BJ (cell line): ENCODE results near the gene ATP6V1C2. TPM values are rescaled to one million over a fixed set of nuclear protein-coding genes. Genes with fewer than 3 reads are reported as not detected.

Experiments
- CTCF ChIA-PET: fragments of 350-600 bp; formaldehyde crosslinking; extraction: SDS; loops from one replicate; lab custom pipeline; 2021; ENCODE audit warnings: antibody characterized with exemption, inconsistent platforms; lab: Yijun Ruan, JAX
- POLR2A ChIA-PET: fragments of 300-600 bp; sonication (Branson Sonifier 250); formaldehyde crosslinking; extraction: SDS; loops from one replicate; lab custom pipeline; 2021; ENCODE audit warnings: antibody characterized with exemption; lab: Charles Lee
- DNase-seq: peaks from one replicate; pipeline ENCODE4 v3.0.0-alpha.2; 2011; ENCODE audit warnings: low read depth
- H3K27me3 ChIP-seq: 2 replicates; pipeline ENCODE4 v1.6.0; 2011; ENCODE audit warnings: low read length; ENCODE audit not compliant: control insufficient read depth, insufficient read depth
- H3K36me3 ChIP-seq: 2 replicates; pipeline ENCODE4 v1.5.1; 2011; ENCODE audit warnings: low read length; ENCODE audit not compliant: control insufficient read depth, insufficient read depth
- H3K4me3 ChIP-seq: 2 replicates; pipeline ENCODE4 v1.5.1; 2011; ENCODE audit warnings: low read depth, mild to moderate bottlenecking, control low read depth, low read length
- polyA plus RNA-seq: library from polyadenylated mRNA; depleted of rRNA; stranded (reverse); fragments of >200 nt; gene quantifications from 2 replicates; pipeline ENCODE4 v1.2.3, GENCODE V29; 2011
- TF ChIP-seq, protein P1 (sequence below): IDR thresholded peaks from 2 replicates; pipeline ENCODE4 v1.5.1; 2011; ENCODE audit warnings: low read depth, mild to moderate bottlenecking, control low read depth, inconsistent platforms, low read length, moderate library complexity; ENCODE audit not compliant: insufficient read depth

The ATP6V1C2 gene
- polyA plus RNA-seq, 1 experiment, result 0.04 TPM

DNA sequence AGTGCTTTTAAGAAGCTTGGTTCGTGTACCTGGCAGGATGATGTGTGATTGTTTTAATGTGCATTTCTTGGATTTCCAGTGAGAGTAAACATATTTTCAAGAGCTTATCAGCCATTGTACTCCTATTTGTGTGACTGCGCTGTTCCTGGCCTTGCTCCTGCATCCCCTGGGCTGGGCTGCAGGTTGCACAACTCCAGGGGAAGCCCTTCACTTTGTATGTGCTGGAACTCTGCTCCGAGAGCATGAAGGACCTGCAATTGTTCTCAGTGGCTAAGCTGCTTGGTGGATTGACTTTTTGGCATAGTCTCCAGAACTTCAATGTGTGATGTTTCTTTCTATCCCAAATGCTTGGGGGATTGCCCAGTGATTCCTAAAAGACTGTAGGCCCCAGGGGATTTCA lies 18.8 kb downstream of the ATP6V1C2 start:
- Histone ChIP-seq H3K27me3 (peaks cover 2% of the 10 kb centered on the region; the same call in 1 of the 2 replicates), H3K36me3 (no peaks in the 10 kb centered on the region), H3K4me3 (no peak overlapping the region)
- POLR2A ChIA-PET, result no interaction called here
- no peak for DNase-seq
- CTCF ChIA-PET, result no interaction called here
- TF ChIP-seq, protein P1, sequence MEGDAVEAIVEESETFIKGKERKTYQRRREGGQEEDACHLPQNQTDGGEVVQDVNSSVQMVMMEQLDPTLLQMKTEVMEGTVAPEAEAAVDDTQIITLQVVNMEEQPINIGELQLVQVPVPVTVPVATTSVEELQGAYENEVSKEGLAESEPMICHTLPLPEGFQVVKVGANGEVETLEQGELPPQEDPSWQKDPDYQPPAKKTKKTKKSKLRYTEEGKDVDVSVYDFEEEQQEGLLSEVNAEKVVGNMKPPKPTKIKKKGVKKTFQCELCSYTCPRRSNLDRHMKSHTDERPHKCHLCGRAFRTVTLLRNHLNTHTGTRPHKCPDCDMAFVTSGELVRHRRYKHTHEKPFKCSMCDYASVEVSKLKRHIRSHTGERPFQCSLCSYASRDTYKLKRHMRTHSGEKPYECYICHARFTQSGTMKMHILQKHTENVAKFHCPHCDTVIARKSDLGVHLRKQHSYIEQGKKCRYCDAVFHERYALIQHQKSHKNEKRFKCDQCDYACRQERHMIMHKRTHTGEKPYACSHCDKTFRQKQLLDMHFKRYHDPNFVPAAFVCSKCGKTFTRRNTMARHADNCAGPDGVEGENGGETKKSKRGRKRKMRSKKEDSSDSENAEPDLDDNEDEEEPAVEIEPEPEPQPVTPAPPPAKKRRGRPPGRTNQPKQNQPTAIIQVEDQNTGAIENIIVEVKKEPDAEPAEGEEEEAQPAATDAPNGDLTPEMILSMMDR, result no peak

DNA sequence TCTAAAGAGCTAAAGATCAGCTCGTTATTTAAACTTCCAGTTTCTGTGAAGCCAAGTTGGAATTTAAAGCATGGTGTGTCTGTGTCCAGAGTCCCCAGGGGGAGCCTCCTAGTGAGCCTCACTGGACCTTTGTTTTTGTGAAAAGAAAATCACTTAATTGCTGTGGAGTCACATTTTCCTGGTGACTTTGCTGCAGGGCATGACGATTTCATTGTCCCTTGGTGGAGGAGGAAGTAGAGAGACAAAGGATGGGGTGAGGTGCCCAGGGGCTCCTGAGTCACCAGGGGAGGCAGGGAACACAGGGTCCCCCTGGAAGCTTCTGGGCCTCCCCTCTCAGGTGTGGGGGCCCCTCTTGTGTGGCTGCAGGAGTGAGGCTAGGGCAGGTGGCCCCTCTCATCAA lies 19.7 kb downstream of the ATP6V1C2 start:
- DNase-seq, result no peak
- POLR2A ChIA-PET, result no interaction called here
- H3K36me3 ChIP-seq, result no peaks in the 10 kb centered on the region
- no peak overlapping the region for H3K4me3 ChIP-seq
- peaks cover 2% of the 10 kb centered on the region; the same call in 1 of the 2 replicates for H3K27me3 ChIP-seq
- TF ChIP-seq, protein P1, result no peak
- CTCF ChIA-PET, result no interaction called here

- H3K4me3 ChIP-seq, result no peak overlapping the region
Measured at GRCh38 chr2:10742666-10743065, 21.2 kb downstream of the ATP6V1C2 start.

GRCh38 chr2:10750610-10751009 lies 29.2 kb downstream of the ATP6V1C2 start:
- no peak for DNase-seq
- ChIA-PET POLR2A (interaction anchor here (0.6 kb wide), 1 partner anchor 65 kb away, joined by 3 read pairs; no protein-coding TSS in a partner anchor), CTCF (no interaction called here)

More at GRCh38 chr2:10742666-10743065, 21.2 kb downstream of the ATP6V1C2 start:
- no peaks in the 10 kb centered on the region for H3K36me3 ChIP-seq
- CTCF ChIA-PET, result no interaction called here
- H3K27me3 ChIP-seq, result peaks cover 2% of the 10 kb centered on the region; the same call in 1 of the 2 replicates
- TF ChIP-seq, protein P1, result no peak
- DNase-seq, result no peak
- POLR2A ChIA-PET, result no interaction called here

GRCh38 chr2:10752236-10752635 lies 30.8 kb downstream of the ATP6V1C2 start:
- POLR2A ChIA-PET, result no interaction called here
- CTCF ChIA-PET, result interaction anchor here (0.6 to 1.8 kb wide), 2 partner anchors 13 to 62 kb away, joined by 3 to 4 read pairs; partner anchors contain the start of gene NOL10
- no peak for DNase-seq
- peaks cover 6% of the 10 kb centered on the region for H3K27me3 ChIP-seq
- TF ChIP-seq, protein P1, result no peak
- H3K36me3 ChIP-seq, result no peaks in the 10 kb centered on the region
- no peak overlapping the region for H3K4me3 ChIP-seq

More at GRCh38 chr2:10750610-10751009, 29.2 kb downstream of the ATP6V1C2 start:
- TF ChIP-seq, protein P1, result no peak
- Histone ChIP-seq H3K36me3 (no peaks in the 10 kb centered on the region), H3K4me3 (no peak overlapping the region), H3K27me3 (peaks cover 6% of the 10 kb centered on the region)
